Middle frontal gyrus (tissue), 1 donor: Measurements from ENCODE around the gene ITPK1.
A peak's percentile ranks its signal among the peaks of the same experiment; 100 is the strongest.

ENCODE experiments used
- DNase-seq: peaks from one replicate; pipeline ENCODE4 v3.0.0-alpha.2; 2015; ENCODE audit warnings: low spot score; ENCODE audit errors: extremely low spot score

The ITPK1 gene

DNA sequence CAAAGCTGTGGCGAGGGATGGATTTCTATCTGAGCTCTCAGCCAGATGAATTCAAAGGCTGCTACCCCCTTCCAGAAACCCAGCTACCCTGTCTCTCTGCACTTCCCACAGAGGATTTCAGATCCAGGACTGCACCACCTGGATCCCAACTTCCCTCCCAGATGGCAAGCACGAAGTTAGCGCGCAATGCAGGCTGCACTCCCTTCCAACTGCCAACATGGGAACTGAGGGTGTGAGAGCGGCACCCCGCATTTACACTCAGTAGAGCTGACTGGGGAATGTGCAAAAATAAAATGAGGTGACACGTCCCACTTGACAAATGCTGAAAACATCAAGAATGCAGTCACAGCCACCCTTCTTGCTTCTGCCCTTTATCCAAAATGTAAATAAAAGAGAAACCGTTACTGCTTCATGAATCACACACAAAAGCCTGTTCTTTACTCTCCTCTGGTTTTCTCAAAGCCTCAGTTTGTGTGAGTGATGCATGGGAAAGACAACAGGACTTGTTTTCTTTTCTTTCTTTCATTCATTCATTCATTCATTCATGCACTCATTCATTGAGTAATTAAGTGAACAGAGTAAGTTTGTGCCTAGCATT, 85.7 kb downstream of the ITPK1 start:
- DNase-seq: peak; percentile 54

DNA sequence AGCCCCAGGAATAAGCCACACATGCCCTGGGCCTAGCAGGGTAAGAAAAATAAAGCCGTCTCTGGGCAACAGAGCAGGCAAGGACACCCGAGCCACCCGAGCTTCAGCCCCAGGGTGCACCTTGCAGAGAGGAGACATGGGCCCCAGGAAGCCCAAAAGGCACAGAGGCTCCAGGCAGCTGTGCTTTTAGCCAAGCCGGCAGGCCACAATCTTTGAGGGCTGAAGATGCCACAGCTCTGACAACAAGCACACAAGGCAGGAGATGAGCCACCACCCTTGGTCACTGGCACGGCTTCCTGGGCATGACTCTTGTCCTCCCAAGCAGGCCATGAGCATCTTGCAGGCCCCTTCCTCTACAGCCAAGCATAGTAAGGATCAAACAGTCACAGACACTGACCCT, 86.3 kb downstream of the ITPK1 start:
- no peak for DNase-seq

- no peak for DNase-seq
Observed at GRCh38 chr14:93028724-93029076, 87.0 kb downstream of the ITPK1 start.

DNA sequence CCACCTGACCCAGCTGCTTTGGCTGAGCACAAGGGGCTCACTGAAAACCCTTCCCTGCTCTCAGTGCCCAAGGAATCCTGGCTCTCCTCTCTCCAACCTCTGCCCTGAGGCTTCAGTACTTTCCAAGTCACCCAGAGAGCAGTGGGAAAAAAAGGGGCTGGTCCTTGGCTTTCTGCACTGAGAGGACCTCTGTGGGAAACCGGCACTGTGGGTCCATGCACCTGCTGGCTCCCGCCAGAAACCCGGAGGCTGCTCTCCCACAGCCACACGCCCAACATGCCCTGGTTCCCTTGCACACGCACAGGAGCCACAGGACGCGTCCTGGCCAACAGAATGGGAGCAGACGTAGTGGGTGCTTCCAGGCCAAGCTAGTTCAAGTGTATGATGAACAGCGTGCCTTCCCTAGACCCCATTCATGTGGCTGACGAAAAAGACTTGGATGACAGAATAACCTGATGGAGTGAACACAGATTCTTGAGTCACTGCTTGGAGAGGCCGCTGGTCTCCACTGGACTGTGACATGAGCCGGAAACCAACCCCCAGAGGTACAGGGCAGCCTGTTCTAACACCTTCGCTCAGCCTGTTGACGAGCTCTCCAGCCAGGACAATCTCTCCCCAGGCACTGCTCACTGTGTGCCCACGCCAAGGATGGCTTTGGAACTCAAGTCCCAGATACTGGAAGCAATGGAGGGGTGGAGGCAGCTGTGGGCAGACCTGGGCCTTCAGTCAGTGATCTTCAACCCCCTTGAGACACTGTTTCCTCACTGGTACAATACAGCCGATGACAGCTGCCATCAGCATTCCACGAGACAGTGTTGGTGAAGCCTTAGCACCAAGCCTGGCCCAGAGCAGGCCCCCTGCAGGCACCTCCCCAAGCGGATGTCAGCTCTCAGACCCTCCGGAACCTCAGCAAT, 87.7 kb downstream of the ITPK1 start:
- DNase-seq: no peak

- no peak for DNase-seq
Observed at GRCh38 chr14:93026339-93026738, 89.4 kb downstream of the ITPK1 start.

DNA sequence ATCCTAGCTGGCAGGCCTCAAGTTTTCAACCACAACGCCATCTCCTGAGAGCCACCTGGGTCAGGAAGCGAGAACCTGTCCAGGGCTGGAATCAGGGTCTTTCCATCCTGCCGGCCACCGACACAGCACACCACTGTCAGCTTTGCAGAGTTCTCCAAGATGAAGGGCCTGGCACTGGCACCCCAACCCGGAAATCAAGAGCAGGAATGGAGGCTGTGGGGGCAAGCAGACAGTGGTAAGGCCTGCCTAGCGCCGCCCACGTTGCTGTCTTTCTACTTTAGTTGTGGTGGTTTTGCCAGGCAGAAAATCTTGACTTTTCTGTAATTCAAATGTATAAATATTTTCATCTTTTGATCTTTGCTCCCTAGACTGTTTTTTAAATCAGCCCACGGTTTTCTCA, 90.7 kb downstream of the ITPK1 start:
- peak; percentile 2 for DNase-seq

DNA sequence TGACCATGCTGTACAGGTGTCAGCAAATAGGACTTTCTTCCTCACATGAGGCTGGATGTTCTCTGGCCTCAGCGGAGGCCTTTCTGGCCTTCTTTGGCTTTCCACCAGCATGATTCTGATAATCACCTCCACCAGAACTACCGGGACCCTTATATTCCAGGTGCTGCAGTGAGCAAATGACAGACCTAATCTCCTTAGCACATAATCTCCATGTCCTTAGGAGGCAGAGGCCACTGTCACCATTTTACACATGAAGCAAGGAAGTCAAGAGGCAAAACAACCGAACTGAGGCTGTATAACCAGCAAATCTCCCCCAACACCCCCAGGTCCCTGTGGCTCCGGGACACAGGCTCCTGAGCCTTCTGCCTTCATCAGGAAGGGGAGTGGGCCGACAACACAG, 91.2 kb downstream of the ITPK1 start:
- DNase-seq: no peak

DNA sequence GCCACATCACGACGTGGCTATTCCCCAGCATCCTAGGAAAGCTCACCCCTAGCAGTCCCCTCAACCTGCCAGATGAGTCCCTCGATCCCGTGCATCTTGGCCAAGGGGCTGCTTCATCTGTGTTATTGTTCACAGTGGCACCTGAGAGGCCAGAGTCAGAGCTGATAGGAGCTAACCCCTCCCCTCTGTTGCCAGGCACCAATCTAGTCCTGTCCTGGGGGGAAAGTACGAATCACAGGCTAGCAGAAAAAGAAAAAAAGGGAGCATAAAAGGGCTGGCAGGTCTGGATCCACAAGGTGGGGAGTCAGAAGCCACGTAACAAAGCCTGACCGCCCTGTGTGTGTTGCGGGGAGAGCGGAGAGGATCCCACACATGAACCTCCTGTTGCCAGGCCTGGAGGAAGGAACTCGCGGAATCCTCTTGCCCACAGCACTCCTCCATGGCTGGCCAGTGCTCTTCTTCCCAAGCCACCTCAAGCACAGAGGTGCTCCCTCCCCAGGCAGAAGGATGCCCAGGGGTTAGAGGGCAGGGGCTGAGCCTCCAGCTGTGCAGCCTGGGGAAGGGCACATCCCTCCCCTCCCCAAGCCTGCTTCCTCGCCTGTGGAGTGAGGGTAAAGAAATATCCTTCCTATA, 91.8 kb downstream of the ITPK1 start:
- DNase-seq: no peak

DNA sequence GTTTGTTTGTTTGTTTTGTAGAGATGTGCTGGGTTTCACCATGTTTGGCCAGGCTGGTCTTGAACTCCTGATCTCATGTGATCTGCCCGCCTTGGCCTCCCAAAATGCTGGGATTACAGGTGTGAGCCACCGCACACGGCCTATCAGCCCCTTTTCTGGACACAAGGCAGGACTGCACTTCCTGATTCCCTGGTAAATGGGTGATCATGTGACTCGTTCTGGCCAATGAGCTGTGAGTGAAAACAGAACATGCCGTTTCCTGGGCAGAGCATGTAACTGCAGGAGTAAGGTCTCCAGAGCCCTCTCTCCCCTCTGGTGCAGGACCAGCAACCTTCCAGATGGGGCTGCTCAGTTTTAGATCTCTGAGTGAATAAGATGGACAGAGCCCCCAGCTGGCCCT, 92.7 kb downstream of the ITPK1 start:
- no peak for DNase-seq

GRCh38 chr14:93019970-93020369, 95.8 kb downstream of the ITPK1 start:
- DNase-seq: peak; percentile 77

DNA sequence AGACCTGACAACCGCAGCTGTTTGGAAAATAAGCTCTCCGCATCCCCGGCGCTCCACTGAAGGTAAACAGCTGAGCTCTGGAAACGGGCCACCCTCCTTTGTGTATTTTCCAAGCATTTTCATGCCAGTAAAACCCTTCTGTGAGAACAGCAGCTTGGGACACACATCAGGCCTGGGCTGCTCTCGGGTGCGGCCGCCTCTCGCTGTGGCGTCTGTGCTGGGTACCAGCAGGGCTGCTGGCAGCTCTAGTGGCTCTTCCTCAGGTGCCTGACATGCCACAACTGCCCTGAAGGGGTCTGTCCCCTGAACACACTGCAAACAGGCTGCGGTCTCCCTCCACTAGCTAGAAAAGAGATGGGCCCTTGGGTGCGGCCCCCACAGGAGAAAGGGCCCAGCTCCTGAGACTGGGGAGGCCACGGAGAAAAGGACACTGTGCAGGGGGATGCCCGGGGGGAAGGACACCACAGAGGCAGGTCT, 96.3 kb downstream of the ITPK1 start:
- peak; percentile 2 for DNase-seq

DNA sequence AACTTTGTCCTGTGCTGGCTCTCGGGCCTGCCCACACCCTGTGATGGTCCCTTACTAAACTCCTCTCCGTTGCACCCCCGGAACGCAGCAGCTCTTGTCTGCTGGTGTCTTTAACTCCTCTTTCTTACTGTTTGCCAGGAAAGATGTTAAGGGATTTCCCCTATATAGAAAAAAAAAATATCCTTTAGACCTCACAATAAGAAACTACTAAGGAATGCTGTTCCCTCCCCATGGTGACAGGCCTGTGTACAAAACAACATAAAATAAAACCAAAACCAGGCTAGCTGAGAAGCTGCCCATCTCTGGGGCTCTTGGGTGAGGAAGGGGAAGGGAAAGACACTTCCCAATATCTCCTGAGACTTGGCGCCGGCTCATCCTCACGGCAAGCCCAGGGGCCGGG, 97.4 kb downstream of the ITPK1 start:
- no peak for DNase-seq

DNA sequence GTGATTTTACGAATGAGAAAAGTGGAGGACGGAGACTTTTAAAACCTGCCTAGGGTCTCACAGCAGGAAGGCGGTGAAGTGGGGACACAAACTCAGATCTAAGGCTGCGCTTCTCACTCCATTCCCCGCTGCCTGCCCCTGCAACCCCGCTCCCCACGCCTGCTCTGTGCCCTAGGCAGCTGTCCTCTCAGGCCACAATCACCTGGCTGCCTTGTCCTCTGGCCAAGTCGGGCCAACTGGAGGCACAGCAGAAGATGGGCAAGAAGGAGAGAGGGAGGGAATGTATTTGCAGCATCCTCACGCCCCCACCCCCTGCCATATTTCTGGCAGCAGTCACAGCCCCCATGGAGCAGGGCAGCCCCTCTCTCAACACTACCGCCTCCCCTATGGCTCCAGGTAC, 97.8 kb downstream of the ITPK1 start:
- DNase-seq: no peak

DNA sequence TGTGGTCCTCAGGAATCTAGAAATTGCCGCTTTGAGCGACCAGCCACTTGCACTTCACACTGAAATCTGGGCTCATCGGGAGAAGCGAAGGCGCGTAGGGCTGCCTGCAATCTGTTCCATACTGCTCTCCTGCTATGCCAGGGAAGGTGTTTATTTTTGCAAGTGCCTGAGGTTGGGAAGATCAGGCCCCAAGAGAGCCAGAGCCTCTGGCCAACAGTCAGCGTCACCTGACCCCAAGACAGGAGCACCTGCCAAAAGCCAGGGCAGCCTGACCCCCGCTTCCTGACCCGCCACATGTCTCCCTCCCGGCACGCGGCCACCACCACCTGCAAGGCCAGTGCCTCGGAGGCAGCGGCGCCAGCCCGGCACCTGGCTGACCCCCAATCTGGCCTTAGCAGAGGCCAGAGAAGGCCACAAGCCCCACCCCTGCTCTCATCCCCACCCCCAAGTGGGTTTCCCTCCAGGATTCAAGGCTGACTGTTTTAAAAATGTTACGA, 98.4 kb downstream of the ITPK1 start:
- DNase-seq: peak; percentile 50

DNA sequence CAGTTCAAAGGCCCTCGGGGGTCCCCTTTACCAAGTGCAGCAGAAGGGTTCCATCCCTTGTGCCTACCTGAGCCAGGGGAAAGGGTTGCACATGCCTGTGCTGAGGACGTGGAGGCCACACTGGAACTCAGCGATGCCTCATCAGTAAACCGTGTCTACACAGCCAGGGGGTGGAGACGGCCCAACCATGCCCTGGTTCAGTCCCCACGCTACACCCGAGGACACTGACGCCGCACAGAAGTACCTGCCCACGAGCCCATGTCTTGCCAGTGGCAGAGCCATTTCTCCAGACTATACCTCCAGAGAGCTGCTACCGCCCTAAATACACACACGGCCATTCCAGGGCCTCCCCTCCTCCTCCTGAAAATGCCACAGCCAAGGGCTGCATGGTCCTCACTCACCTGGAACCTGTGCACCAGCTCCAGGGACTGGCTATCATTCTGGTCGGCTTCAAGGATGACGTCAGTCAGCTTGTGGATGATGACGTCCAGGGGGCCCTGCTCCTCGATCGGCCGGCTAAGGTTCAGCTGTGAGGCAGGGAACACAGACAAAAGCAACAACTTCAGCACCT, 99.4 kb downstream of the ITPK1 start:
- peak; percentile 2 for DNase-seq

DNA sequence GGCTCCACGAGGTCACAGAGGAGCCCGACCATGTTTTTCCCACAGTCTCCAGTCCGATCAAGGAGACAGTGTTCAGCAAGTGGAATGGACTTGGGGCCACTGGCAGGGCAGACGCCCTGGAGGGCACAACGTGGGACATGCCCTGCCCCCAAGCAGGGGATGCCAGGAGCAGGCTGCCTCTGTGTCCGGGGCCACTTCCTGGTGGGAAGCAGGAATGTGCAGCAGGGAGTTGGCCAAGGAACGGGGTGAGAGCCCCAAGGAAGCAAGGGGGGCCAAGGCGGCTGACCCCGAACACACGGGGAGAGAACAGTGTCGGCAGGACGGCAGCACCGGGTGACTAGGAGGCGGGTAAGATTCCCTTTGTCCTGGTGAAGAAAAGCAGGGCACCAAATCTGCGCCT, 100.2 kb downstream of the ITPK1 start:
- peak; percentile 1 for DNase-seq

GRCh38 chr14:93015064-93015463, 100.7 kb downstream of the ITPK1 start:
- DNase-seq: peak; percentile 1

GRCh38 chr14:93014058-93015023, 101.4 kb downstream of the ITPK1 start:
- DNase-seq: peak; percentile 2

- DNase-seq: no peak
Observed at GRCh38 chr14:93012951-93013719, 102.6 kb downstream of the ITPK1 start.

DNA sequence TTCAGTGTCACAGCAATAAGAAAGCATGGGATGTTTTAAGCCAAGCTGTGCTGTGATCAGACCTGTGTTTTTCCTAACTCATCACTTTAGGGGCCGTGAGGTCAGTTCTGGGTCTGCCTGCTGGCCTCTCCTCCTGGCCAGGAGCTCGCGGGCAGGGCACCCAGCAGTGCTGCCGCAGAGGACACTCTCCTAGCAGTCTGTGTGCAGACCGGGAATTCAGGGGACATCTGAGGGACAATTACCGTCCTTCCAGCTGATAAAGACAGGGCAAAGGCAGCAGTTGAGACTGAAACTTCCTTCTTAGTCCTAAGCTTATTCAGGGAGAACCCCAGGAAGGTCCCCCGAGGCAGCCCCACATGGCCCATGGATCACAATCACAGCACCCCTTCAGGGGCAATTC, 103.2 kb downstream of the ITPK1 start:
- no peak for DNase-seq
